Measurements from ENCODE around the gene UBA52.
"Not testable (repeated sequence)": the region's sequence is repeated elsewhere in the genome, so short reads cannot be mapped to it uniquely, and the experiment has no call there.

Gene UBA52

DNA sequence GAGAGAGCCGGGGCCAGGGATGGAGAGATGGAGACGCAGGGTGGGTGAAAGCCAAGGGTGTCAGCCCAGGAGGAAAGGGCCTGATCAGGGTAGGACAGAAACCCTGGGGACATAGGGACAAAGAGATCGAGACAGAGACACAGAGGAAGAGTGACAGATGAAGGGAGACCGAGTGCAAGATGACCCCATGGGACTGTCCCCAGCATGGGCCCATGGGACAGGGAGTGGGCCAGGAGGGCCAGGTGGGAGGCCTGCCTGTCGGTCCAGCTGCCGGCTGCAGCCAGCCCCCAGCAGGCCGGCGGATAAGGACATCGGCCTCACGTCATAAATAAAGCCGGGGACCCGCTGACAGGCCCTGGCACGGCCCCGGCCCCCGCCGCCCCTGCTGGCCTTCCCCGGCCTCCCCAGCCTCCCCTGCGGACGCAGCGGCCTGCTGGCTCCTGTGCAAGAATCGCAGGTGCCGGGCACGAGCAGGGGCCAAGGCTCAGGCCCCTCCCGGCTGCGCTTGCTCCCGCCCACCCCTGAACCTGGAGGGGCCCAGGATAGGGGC lies 23.2 kb downstream of the UBA52 start:
- peak; percentile 64 for DNase-seq (ENCODE audit: low spot score)
- TF ChIP-seq, protein P1, sequence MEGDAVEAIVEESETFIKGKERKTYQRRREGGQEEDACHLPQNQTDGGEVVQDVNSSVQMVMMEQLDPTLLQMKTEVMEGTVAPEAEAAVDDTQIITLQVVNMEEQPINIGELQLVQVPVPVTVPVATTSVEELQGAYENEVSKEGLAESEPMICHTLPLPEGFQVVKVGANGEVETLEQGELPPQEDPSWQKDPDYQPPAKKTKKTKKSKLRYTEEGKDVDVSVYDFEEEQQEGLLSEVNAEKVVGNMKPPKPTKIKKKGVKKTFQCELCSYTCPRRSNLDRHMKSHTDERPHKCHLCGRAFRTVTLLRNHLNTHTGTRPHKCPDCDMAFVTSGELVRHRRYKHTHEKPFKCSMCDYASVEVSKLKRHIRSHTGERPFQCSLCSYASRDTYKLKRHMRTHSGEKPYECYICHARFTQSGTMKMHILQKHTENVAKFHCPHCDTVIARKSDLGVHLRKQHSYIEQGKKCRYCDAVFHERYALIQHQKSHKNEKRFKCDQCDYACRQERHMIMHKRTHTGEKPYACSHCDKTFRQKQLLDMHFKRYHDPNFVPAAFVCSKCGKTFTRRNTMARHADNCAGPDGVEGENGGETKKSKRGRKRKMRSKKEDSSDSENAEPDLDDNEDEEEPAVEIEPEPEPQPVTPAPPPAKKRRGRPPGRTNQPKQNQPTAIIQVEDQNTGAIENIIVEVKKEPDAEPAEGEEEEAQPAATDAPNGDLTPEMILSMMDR (IDR thresholded peaks at IDR 0.05; ENCODE audit: extremely low read depth, missing control alignments): no peak

DNA sequence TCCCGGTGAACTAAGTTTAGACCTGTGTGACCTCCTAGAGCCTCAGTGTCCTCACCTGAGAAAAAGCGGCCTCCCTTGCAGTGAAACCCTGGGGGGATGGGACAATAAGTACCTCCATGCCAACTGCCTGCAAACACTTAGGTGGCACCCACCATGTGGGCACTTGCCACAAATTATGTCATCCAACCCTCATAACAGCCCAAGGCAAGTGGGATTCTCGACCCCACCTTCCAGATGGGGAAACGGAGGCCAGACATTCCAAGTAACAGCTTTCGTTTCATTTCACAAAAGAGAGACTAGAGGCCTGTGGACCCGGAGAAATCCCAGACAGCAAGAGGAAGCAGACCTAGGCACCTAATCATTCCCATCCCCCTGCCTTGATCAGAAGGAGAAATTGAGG lies 23.8 kb downstream of the UBA52 start:
- DNase-seq (ENCODE audit: low spot score): no peak
- TF ChIP-seq, protein P1 (IDR thresholded peaks at IDR 0.05; ENCODE audit: extremely low read depth, missing control alignments): no peak

DNA sequence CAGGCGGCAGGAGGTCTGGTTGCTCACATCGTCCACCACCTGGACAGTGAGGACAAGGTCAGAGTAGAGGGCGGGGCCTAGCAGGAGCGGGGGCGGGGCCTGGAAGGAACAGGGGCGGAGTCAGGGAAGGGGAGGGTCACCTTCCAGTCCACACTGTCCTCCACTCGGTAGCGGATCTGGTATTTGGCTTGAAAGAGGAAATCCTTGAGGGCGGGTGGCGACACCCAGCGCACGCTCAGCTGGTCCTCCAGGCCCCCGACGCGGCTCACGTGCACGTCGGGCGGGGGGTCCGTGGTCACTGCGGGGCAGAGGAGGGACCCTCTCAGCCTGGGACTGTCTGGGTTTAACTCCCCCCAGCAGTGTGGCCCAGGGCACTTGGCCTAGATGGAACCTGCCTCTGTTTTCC lies 25.1 kb downstream of the UBA52 start:
- peak; percentile 65 for DNase-seq (ENCODE audit: low spot score)

DNA sequence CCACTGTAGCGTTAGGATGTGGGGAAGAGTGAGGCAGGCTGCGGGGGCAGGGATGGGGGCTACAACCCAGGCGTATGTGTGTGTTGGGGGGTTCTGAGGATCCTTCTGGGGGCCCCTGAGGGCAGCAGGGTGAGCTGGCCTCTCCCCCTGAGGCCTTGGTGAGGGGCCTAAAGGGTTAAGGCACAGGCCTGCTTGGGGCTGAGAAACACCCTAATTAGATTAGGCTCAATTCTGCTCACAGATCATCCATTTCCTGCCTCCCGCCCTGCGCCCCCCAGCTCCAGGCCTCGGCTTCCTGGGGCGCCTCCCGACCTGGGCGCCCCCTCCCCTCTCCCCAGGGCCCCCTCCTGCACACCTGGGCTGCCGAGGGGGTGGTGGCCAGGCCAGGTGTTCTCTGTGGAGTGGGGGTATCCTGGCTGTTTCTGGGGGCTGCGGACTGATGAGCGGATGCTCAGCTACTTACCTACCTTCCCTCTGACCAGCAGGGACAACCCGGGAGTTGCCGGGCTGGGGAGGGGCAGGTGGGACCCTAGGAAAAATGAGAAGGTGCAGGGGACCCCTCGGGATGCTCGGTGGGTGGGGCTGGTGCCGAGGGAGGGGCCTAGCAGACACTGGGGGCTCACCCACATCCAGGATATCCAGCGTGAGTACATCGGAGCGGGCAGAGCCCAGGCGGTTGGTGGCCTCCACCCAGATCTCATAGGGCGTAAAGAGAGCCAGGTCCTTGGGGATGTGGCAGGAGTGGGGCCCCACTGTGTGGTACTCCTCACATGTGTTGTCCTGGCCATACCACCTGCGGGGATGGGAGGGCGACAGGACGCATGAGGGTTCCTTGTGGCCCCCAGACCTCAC lies 26.4 kb downstream of the UBA52 start:
- peak; percentile 17 for DNase-seq (ENCODE audit: low spot score)
- TF ChIP-seq, protein P1 (IDR thresholded peaks at IDR 0.05; ENCODE audit: extremely low read depth, missing control alignments): no peak

More for the DNA sequence above, 25.1 kb downstream of the UBA52 start:
- TF ChIP-seq, protein P1 (IDR thresholded peaks at IDR 0.05; ENCODE audit: extremely low read depth, missing control alignments): no peak

DNA sequence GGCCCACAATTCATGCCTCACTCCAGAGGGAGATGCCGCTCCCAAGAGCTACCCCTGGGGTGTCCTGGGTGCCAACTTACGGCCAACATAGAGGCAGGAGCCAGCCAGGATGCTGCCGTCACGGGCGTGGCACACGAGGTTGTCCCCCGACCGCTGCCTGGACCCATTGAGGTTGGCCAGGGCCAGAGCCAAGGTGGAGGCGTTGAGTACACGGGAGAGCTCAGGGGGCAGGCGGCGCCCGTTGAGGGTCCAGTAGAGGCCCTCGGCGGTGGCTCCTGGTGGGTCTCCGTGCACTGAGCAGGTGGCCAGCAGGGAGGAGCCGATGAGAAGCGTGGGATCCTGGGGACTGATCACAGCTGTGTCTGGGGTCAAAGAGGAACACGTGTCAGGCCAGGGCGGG lies 27.8 kb downstream of the UBA52 start:
- peak; percentile 8 for DNase-seq (ENCODE audit: low spot score)
- TF ChIP-seq, protein P1 (IDR thresholded peaks at IDR 0.05; ENCODE audit: extremely low read depth, missing control alignments): no peak

DNA sequence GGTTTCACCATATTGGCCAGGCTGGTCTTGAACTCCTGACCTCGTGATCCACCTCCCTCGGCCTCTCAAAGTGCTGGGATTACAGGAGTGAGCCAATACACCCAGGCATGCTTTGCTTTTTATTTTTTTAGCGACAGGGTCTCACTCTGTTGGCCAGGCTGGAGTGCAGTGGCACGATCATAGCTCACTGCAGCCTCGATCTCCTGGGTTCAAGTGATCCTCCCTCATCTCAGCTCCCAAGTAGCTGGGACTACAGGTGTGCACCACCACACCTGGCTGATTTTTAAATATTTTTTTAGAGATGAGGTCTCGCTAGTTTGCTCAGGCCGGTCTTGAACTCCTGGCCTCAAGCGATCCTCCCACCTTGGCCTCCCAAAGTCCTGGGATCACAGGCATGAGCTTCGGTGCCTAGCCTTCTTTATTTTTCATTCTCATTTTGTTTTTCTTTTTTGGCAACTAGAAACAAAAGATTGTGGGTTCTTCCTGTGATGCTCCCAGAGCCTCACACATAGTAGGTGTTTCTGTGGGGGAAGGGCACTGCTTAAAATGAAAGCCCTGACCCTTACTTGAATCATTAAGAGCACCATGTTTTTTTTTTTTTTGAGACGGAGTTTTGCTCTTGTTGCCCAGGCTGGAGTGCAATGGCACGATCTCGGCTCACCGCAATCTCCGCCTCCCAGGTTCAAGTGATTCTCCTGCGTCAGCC lies 29.2 kb downstream of the UBA52 start:
- DNase-seq (ENCODE audit: low spot score): not testable (repeated sequence)

DNA sequence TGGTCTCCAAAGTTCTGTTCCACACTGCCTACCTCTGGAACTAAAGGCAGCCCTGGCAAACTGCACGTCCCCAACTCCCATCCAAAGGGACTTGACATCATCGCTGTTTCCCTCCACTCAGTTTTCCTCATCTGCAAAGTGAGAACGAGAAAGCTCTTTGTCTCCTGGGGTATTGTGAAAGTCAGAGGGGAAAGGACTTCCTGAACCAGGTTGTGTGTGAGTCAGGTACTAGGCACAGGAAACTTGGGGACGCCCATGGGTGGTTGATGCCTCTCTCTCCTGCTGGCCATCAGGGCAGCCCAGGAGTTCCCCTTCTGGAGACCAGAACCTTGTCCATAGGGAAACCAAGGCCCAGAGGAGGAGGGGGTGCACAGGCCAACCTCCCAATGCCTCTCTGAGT lies 30.2 kb downstream of the UBA52 start:
- peak; percentile 18 for DNase-seq (ENCODE audit: low spot score)
- TF ChIP-seq, protein P1 (IDR thresholded peaks at IDR 0.05; ENCODE audit: extremely low read depth, missing control alignments): no peak

Measured in GM20000 (cell line).